HG02981 (cell line): Measurements from ENCODE around the gene GMPPB.
"Not testable (repeated sequence)": the region's sequence is repeated elsewhere in the genome, so short reads cannot be mapped to it uniquely, and the experiment has no call there.

ENCODE experiments used
- ATAC-seq: cut with Tn5 transposase; IDR thresholded peaks from one replicate; pipeline ENCODE4 v1.9.1; 2021; ENCODE audit warnings: mild to moderate bottlenecking, moderate library complexity; ENCODE audit not compliant: unreplicated experiment

GMPPB gene

DNA sequence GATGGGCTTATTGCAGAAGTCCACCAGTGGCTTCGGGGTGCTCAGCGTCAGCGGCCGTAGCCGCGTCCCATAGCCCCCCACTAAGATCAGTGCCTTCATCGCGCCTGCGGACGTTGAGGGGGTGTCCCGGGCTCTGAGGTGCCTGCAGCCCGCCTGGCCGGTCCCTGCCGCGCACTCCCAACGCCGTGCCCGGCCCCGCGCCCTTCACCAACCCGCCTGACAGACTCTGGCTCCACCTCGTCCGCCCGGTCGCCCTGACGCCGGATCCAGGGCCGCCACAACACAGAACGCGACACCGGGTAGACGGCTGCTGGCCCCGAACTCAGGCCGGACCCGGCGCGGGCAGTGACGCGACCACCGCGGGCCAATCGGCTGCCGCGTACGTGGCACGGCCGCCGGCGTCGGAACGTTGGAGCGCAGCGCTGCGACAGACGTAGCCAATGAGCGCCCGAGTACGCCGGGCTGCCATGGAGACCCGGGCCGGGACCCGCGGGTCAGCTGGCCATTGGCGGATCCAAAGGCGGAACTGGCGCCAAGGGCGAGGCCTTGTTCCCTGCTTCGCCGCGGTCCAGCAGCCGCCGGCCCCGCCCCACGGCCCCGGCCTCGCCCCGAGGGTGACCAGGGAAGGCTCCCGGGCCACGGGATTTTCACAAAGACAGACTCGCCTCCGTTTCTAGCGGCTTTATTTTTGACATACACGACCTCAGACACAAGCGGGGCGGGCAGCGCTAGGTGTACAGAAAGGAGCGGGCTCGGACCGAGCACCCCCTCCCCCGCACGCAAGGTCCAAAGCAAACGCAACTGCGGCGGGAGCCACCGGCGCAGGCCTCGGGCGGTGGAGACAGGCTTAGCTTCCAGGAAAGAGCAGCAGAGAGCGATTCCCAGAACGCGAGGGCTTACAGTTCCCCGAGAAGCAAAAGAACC, at the start of gene GMPPB:
Gene GMPPB (minus strand): TSS at position 324 of the 924 bp plus-strand sequence. CDS start 225 bp downstream, at position 99.
- ATAC-seq = peak; percentile 72

DNA sequence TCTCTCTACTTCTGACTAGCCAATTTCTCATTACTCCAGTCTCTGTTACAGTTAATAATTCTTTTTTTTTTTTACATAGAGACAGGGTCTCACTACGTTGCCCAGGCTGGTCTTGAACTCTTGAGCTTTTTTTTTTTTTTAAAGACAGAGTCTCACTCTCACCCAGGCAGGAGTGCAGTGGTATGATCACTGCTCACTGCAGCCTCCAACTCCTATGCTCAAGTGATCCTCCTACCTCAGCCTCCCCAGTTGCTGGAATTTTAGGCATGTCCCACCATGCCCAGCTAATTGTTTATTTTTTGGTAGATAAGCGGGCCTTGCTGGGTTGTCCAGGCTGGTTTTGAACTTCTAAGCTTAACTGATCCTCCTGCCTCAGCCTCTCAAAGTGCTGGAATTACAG, 49.0 kb upstream of the GMPPB start:
- no peak for ATAC-seq

DNA sequence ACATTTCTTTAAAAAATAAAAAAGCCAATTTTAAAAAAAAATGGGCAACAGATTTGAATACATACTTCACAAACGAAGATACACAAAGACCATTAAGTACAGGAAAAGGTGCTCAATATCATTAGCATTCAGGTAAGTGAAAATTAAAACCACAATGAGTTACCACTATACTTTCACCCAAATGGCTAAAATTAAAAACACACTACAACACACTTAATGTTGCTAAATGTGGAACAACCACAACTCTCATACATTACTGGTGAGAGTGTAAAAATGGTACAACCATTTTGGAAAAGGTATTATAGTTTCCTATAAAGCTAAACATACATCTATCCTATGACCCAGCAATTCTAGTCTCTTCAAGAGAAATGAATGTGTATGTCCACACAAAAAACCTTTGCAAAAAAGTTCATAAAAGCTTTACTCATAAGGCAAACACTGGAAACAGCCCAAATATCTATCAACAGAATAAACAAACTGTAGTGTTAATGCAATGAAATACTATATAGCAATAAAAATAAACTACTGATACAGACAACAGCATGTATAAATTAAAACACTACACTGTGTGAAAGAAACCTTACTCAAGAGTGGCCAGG, 47.7 kb upstream of the GMPPB start:
- ATAC-seq = no peak

DNA sequence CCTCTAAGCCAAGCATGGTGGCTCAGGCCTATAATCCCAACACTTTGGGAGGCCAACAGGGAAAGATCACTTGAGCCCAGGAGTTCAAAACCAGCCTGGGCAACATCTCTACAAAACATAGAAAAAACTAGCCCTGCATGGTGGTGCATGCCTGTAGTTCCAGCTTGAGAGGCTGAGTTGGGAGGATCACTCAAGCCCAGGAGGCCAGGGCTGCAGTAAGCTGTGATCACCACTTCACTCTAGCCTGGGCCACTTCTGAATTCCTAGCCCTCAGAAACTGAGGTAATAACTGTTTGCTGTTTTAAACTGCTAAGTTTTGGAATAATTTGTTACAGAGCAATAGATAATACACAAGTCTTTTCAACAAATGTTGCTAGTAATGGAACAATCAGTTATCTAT, 46.2 kb upstream of the GMPPB start:
- no peak for ATAC-seq

DNA sequence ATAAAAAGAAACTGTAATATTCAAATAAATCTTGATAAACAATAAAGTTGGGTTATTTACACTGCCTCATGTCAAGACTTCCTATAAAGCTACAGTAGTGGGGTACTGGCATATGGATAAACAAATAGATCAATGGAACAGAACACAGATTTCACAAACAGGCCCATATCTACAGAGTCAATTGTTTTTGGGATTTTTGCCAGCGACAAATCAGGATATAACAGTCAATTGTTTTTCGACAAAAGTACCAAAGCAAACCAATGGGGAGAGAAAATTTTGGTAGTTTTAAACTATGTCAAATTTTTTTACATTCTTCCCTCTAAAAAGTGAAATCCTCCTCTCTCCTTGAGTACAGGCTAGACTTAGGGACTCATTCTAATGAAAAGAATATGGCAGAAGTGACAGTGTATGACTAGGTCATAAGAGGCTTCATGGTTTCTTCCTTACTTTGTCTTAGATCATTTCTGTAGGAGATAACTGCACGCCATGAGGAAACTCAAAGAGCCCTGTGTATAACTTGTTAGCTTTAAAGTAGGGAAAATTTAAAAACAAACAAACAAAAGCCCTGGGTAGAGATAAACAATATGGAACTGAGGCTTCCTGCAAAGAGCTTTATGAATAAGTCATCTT, 45.6 kb upstream of the GMPPB start:
- ATAC-seq = no peak

DNA sequence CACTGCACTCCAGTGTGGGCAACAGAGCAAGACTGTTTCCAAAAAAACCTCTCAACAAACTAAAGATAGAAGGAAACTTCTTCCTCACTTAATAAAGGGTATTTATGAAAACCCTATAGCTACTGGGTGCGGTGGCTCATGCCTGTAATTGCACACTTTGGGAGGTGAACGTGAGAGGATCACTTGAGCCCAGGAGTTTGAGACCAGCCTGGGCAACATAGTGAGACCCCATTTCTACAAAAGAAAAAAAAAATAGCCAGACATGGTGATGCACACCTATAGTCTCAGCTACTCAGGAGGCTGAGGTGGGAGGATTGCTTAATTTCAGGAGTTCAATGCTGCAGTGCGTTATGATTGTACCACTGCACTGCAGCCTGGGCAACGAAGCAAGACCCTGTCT, 40.2 kb upstream of the GMPPB start:
- no peak for ATAC-seq

DNA sequence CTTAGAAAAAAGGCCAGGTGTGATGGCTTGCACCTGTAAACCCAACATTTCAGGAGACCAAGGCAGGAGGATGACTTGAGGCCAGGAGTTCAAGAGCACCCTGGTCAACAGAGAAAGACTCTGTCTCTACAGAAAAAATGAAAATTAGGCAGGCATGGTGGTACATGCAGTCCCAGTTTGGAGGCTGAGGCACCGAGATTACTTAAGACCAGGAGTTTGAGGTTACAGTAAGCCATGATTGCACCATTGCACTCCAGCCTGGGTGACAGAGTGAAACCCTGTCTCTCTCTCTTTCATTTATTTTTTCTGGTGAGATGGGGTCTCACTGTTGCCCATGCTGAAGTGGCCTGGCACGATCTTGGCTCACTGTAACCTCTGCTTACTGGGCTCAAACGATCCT, 37.9 kb upstream of the GMPPB start:
- ATAC-seq = no peak

DNA sequence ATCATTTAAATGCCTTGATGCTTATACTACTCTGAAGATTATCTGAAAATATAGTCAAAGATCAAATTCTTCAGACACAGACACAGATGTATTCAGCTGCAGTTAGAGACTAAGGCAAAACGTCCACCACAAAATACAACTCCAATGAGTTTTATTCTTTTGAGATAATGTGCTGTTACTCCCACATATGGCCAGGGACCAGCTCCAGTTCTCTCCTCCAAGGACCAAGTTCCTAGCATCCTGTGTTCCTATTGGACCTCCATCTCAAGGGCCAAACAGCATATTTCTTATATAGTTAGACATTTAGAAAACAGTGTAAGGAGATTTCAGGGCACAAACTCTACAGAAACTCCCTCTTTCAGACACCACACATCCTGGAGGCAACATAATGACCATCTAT, 35.5 kb upstream of the GMPPB start:
- no peak for ATAC-seq

DNA sequence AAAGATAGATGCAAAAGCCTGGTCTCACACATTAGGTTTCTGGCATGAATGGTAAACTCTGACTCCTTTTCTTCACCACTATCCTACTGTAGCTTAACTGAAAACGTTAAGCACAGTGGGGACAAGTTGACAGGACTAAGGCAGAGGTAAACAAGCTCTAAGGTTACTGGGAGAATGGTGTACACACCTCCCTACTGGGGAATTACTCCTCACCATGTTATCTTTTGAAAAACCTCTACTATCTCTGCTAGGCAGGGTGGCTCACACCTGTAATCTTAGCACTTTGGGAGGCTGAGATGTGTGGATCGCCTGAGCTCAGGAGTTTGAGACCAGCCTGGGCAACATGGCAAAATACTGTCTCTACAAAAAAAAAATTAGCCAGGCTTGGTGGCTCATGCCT, 33.4 kb upstream of the GMPPB start:
- ATAC-seq = no peak

DNA sequence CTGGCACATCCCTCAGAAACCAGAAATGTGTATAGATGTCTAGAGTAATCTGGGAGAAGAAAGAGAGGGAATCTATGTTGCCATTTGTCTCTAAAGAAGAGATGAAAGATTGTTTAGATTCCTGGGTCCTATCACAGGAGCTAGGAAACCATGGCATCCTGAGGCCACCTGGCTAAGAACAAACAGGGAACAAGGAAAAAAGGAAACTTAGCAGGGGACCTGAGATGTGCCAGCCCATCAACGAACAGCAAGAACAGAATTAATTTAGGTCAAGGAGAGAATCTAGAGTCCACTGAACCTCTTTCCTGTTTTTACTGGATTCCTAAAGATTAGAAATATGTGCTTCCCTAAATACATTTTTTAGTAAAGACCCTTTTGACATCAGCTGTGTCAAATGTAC, 32.3 kb upstream of the GMPPB start:
- no peak for ATAC-seq

DNA sequence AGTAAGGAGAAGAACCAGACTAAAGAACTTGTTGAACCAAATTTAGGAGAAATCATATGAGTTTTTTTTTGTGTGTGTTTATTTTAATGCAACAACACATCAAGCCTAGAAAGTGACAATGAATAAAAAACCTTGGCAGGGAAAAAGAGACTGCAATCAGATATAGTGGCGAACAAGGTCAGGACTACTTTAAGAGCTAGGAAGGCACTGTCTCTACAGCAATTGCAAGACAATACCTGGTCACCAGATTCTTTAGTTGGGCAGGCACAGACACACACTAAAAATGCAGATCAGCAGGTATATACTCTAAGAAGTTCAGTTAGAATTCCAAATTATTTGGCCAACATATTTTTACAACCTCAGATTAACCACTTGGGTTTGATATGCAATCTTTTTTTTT, 30.8 kb upstream of the GMPPB start:
- no peak for ATAC-seq

DNA sequence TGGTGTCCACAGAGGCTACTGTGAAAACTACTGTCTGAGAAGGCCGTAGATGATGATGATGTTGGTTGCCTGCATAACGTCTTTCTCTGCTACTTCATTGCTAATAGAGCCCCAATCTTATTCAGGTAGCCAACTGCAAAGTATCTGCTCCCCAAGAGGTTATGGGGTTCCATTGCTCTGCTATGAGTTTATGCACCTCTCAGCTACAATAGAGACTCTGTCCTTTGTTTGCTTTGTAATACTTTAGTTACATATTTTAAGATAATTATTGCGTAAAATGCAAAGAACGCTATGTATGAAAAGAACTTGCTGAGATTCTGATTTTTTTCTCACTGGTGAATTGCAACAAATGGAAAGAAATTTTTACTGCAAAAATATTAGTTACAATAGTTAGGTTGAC, 27.8 kb upstream of the GMPPB start:
- no peak for ATAC-seq

DNA sequence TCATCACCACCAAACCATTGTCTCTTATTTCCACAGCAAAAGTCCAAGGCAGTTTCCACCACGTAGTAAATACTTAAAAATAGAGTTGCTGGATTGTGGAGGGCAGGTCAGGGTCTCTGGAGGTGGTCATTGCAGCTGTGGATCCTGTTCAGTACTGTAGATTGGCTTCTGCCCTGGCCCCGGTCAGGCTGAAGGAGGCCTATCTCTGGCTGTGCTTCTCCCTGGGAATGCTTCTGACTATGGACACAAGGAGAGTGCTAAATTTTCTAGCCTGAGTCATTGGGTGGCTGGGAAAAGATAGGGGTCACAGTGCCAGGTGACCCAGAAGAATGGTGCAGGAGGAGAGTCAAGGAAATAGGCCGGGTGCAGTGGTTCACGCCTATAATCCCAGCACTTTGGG, 26.3 kb upstream of the GMPPB start:
- no peak for ATAC-seq

DNA sequence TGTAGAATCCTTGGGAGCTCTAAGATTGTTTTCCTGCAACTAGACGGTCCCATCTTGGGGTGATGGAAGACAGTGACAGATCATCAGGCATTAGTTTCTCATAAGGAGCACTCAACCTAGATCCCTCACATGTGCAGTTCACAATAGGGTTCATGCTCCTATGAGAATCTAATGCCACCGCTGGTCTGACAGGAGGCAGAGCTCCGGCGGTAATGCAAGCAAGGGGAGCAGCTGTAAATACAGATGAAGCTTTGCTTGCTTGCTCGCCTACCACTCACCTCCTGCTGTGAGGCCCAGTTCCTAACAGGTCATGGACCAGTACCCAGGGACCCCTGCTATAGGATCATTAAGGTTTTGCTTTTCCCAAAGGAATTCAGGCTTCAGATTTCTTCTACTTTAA, 25.1 kb upstream of the GMPPB start:
- ATAC-seq = not testable (repeated sequence)

DNA sequence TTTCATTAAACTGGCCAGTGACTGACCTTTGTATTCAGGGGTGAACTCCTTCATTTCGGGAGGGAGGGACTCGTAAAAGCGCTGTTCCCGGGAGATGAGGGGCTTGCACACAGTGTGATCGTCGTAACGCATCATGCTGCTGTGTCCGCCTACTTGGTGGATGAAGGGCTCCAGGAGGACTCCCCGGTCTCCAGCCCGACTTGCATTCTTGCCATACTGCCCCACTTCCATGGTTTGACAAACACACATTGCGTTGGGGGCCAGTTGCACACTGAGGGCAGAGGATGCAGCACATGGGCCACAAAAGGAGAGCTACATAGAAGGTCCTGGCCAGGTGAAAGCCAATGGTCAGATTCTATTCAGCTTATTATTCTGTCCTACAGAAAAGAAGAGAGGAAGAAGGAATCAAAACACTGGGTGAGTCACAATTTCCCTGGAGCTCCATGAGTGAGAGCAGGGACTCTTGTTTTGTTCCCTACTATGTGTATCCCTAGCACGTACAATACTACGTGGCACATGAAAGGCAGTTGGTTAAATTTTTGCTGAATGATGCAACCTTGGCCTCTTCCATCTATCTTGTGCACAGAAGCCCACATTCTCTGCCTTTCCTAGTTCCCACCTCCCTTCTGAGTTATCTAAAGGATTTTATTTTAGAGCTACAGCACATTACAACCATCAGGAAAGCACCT, 24.2 kb upstream of the GMPPB start:
- no peak for ATAC-seq

DNA sequence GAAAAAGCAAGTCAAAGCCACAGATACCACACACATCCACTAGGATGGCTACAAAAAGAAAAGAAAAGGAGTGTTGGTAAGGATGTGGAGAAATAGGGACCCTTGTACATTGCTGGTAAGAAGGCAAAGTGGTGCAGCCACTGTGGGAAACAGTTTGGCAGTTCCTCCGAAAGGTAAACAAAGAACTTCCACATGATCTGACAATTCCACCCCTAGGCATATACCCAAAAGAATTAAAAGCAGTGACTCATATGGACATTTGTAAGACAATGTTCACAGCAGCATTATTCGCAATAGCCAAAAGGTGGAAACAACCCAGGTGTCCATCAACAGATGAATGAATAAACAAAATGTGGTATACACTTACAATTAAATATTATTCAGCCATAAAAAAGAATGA, 22.2 kb upstream of the GMPPB start:
- no peak for ATAC-seq

DNA sequence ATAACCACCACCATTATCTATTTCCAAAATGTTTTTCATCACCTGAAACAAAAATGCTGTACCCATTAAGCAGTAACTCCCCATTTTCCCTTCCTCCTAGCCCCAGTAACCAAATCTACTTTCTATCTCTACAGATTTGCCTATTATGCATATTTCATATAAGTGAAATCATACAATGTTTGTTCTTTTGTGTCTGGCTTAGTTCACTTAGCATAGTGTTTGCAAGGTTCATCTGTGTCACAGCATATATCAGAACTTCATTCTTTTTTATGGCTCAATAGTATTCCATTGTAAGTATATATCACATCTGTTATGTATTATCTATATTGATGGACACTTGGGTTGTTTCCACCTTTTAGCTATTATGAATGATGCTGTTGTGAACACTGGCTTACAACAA, 16.7 kb upstream of the GMPPB start:
- no peak for ATAC-seq

DNA sequence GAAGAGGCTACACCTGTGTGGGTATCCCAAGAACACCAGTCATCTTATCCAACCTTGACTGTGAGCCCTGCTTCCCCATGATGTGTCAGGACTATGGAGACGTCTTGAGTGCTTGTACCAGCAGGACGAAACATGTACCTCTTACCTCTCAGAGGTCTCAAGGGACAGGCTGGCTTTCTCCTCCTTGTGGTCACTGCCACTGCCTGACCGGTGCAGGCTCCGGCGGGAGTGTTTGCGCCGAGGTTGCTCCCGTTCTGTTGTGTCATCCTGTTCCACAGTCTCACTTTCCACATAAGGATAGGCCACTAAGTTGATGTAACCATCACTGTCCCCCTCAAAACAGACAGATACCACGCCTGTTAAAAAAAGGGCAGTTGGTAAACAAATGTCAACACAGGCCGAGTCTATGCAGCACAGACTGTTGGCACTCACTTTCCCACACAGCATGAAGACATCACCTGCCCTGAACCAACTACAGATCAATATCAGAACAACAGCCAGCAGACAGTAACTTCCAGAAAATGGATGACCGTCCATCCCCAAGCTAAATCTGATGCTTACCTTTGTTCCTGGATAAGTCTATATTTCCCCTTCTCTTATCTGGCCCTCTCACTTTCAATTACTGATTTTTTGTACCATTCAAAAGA, 14.4 kb upstream of the GMPPB start:
- no peak for ATAC-seq

DNA sequence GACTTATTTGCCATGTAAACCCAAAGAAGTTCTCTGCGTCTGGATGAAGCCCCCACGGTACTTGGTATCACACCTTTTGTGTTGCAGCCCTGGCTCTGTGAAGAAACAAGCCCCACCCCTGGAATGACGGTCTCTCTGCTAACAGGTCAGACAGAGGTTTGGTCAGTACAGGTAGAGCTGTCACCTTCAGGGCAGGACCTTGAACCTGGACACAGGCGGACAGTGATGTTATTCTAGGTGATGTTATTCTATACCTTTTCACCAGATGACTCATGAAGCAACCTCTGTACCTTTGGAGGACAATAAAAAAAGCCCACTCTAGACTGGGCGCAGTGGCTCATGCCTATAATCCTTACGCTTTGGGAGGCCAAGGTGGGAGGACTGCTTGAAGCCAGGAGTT, 11.0 kb upstream of the GMPPB start:
- ATAC-seq = no peak

DNA sequence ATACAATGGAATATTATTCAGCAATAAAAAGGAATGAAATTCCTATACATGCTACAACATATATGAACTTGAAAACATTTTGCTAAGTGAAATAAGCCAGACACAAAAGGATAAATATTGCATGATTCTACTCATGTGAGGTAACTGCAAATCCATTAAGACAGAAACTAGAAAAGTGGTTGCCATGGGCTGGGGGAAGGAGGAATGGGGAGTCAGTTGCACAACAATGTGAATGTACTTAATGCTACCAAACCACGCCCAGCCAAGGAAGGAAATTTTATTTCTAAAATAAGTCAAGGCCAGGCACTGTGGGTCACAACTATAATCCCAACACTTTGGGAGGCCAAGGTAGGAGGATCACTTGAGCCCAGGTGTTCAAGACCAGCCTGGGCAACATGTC, 9.8 kb upstream of the GMPPB start:
- no peak for ATAC-seq

DNA sequence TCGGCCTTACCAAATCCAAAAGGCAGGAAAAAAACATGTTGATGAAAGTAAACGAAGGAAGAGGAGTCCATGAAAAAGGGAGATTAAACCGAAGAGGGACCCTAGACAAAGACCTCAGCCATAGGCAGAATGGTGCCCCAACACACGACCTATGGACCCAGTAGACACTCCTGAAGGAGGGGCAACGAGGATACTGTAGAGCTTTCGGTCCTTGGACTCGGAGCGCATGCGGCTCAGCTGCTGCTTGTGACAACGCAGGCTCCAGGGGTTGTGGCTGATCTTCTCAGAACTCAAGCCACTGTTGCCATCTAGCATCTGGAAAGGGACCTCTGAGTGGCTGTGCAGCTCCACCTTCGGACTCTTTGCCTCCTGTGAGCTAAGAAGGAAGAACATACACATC, 8.8 kb upstream of the GMPPB start:
- no peak for ATAC-seq
